Endothelial cell of umbilical vein (primary cell): ENCODE results near the gene SDR39U1. TPM values are rescaled to one million over a fixed set of nuclear protein-coding genes. Genes with fewer than 3 reads are reported as not detected.
"Not testable (repeated sequence)": the region's sequence is repeated elsewhere in the genome, so short reads cannot be mapped to it uniquely, and the experiment has no call there.

Experiments
- BruUV-seq: library from RNA; stranded (reverse); fragments of 400-500 nt; replicated peaks from 2 replicates; lab custom pipeline; 2021; lab: Mats Ljungman, UMichigan
- CTCF ChIA-PET: fragments of 300-600, 350-600 bp; sonication (Branson Sonifier 250); formaldehyde crosslinking; loops from one replicate; lab custom pipeline; 2021; ENCODE audit warnings: antibody characterized with exemption, inconsistent platforms; lab: Charles Lee
- POLR2A ChIA-PET: fragments of 300-600, 350-600 bp; sonication (Branson Sonifier 250); formaldehyde crosslinking; loops from one replicate; lab custom pipeline; 2021; ENCODE audit warnings: antibody characterized with exemption, inconsistent platforms; lab: Charles Lee
- DNase-seq: peaks from one replicate; pipeline ENCODE4 v3.0.0-alpha.2; 2011; ENCODE audit warnings: low read depth, low spot score
- FAIRE-seq: peaks from 2 replicates; lab custom pipeline; 2011; peaks lifted over from hg19 to GRCh38; lab: Jason Lieb, UNC
- H2AFZ ChIP-seq: 2 replicates; pipeline ENCODE4 v1.6.0; 2012; ENCODE audit warnings: low read depth, low read length, control low read depth, inconsistent platforms
- H3K27ac ChIP-seq: 2 replicates; pipeline ENCODE4 v1.5.1; 2011; ENCODE audit warnings: low read depth, mild to moderate bottlenecking, control low read depth, low read length, moderate library complexity; ENCODE audit not compliant: insufficient read depth
- H3K27me3 ChIP-seq, 2 experiments: 2 replicates each; pipeline versions ENCODE4 v1.6.0 to v1.6.1; 2011; ENCODE audit warnings: low read length in 2 of 2, mixed read lengths in 1 of 2; ENCODE audit not compliant: control insufficient read depth in 2 of 2, insufficient read depth in 2 of 2
- H3K36me3 ChIP-seq, 2 experiments: 2 replicates in 1 of 2; 3 replicates in 1 of 2; pipeline ENCODE4 v1.5.1; 2011; ENCODE audit warnings: low read length in 2 of 2, mild to moderate bottlenecking in 1 of 2, moderate library complexity in 1 of 2; ENCODE audit not compliant: control insufficient read depth in 2 of 2, insufficient read depth in 2 of 2; ENCODE audit errors: extremely low read depth in 1 of 2
- H3K4me1 ChIP-seq: 3 replicates; pipeline ENCODE4 v1.5.1; 2011; ENCODE audit warnings: mild to moderate bottlenecking, low read length; ENCODE audit not compliant: control insufficient read depth, insufficient read depth; ENCODE audit errors: extremely low read depth
- H3K4me2 ChIP-seq: 2 replicates; pipeline ENCODE4 v1.6.1; 2011; ENCODE audit warnings: low read length, control low read depth, mixed read lengths; ENCODE audit not compliant: insufficient read depth
- H3K4me3 ChIP-seq, 3 experiments: fragments of 200-600 bp in 1 of 3; sonication (generic), shearing (Covaris generic) in 1 of 3; replicated peaks in 1 of 3; 2 replicates each; pipeline ENCODE4 v1.5.1; 2011 to 2016; ENCODE audit warnings: control low read depth in 3 of 3, low read length in 3 of 3, mild to moderate bottlenecking in 2 of 3, inconsistent platforms in 1 of 3, low read depth in 1 of 3, moderate library complexity in 1 of 3; ENCODE audit not compliant: insufficient read depth in 1 of 3
- H3K79me2 ChIP-seq: 2 replicates; pipeline ENCODE4 v1.6.0; 2012; ENCODE audit warnings: low read length, inconsistent platforms; ENCODE audit not compliant: control insufficient read depth, insufficient read depth
- H3K9ac ChIP-seq: replicated peaks from 2 replicates; pipeline ENCODE3; 2011; ENCODE audit warnings: low read length, control low read depth; ENCODE audit not compliant: insufficient read depth; ENCODE audit errors: extremely low read depth
- H3K9me1 ChIP-seq: replicated peaks from 3 replicates; pipeline ENCODE4 v1.6.0; 2011; ENCODE audit warnings: mild to moderate bottlenecking, low read length; ENCODE audit not compliant: control insufficient read depth, insufficient read depth; ENCODE audit errors: extremely low read depth
- H3K9me3 ChIP-seq: replicated peaks from 2 replicates; pipeline ENCODE4 v1.5.1; 2012; ENCODE audit warnings: low read length, inconsistent platforms; ENCODE audit not compliant: control insufficient read depth, insufficient read depth
- H4K20me1 ChIP-seq: replicated peaks from 2 replicates; pipeline ENCODE3; 2011; ENCODE audit warnings: mild to moderate bottlenecking, low read length; ENCODE audit not compliant: control insufficient read depth, insufficient read depth; ENCODE audit errors: extremely low read depth
- CTCF ChIP-seq, 2 donors: IDR thresholded peaks; 1 replicate in 1 of 2; 2 replicates in 1 of 2; pipeline ENCODE4 v1.5.1; 2011; ENCODE audit warnings: low read length in 2 of 2, mild to moderate bottlenecking in 2 of 2, moderate library complexity in 2 of 2, control low read depth in 1 of 2, inconsistent platforms in 1 of 2, low read depth in 1 of 2; ENCODE audit not compliant: insufficient read depth in 1 of 2; ENCODE audit errors: extremely low read depth in 1 of 2
- EZH2 ChIP-seq: IDR thresholded peaks from 2 replicates; pipeline ENCODE4 v1.6.1; 2012; ENCODE audit warnings: borderline replicate concordance, low read depth, mild to moderate bottlenecking, moderate library complexity, low read length, inconsistent platforms; ENCODE audit not compliant: severe bottlenecking
- FOS ChIP-seq: IDR thresholded peaks from 2 replicates; pipeline ENCODE4 v1.6.1; 2011; ENCODE audit warnings: mild to moderate bottlenecking, low read length, moderate library complexity, borderline replicate concordance; ENCODE audit not compliant: insufficient read depth
- GATA2 ChIP-seq: IDR thresholded peaks from 2 replicates; pipeline ENCODE4 v1.7.0; 2011; ENCODE audit warnings: low read depth, mild to moderate bottlenecking, moderate library complexity, mixed read lengths, low read length; ENCODE audit not compliant: insufficient read length, insufficient read depth
- JUN ChIP-seq: IDR thresholded peaks from 2 replicates; pipeline ENCODE4 v1.6.1; 2011; ENCODE audit warnings: borderline replicate concordance, low read depth; ENCODE audit not compliant: insufficient read length, insufficient read depth
- MYC ChIP-seq: IDR thresholded peaks from one replicate; pipeline ENCODE4 v1.6.1; 2011; ENCODE audit warnings: mild to moderate bottlenecking, low read depth, low read length
- POLR2A ChIP-seq: IDR thresholded peaks from 2 replicates; pipeline ENCODE4 v1.6.1; 2012; ENCODE audit warnings: low read depth, mild to moderate bottlenecking, control low read depth, low read length
- POLR2AphosphoS5 ChIP-seq: IDR thresholded peaks from 2 replicates; pipeline ENCODE4 v1.6.1; 2012; ENCODE audit warnings: low read depth, mild to moderate bottlenecking, control low read depth, low read length, moderate library complexity; ENCODE audit not compliant: insufficient read depth
- dilution Hi-C: fragments of 300-500 bp; cut with MboI; formaldehyde crosslinking; loops from one replicate; pipeline ENCODE4 v1.15.0; 2019; ENCODE audit warnings: low sequenced_read_pairs; ENCODE audit not compliant: extremely low pct_ligation_motif_present
- intact Hi-C: fragments of 100-400 bp; cut with micrococcal nuclease; formaldehyde crosslinking; loops from one replicate; pipeline ENCODE4 v1.10.0; 2022
- polyA plus RNA-seq, 4 experiments: library from polyadenylated mRNA; depleted of rRNA in 3 of 4; stranded (reverse) in 3 of 4; unstranded in 1 of 4; fragments of >200 nt; gene quantifications; 2 replicates each; pipeline versions ENCODE4 v1.2.1 to v1.2.3, GENCODE V29; 2011 to 2012; ENCODE audit warnings: missing spikeins in 1 of 4
- total RNA-seq: library from RNA; stranded (reverse); gene quantifications from 2 replicates; pipeline ENCODE4 v1.2.3, GENCODE V29; 2021
- TF ChIP-seq, protein P1 (sequence below): IDR thresholded peaks from 2 replicates; pipeline ENCODE4 v1.6.1; 2011; ENCODE audit not compliant: insufficient read depth, insufficient read length

Gene SDR39U1
- total and polyA plus RNA-seq, 2 donors (not counting 3 experiments of a cell fraction or from before 2014, with no cell fraction given): 40.2 to 72.6 TPM

DNA sequence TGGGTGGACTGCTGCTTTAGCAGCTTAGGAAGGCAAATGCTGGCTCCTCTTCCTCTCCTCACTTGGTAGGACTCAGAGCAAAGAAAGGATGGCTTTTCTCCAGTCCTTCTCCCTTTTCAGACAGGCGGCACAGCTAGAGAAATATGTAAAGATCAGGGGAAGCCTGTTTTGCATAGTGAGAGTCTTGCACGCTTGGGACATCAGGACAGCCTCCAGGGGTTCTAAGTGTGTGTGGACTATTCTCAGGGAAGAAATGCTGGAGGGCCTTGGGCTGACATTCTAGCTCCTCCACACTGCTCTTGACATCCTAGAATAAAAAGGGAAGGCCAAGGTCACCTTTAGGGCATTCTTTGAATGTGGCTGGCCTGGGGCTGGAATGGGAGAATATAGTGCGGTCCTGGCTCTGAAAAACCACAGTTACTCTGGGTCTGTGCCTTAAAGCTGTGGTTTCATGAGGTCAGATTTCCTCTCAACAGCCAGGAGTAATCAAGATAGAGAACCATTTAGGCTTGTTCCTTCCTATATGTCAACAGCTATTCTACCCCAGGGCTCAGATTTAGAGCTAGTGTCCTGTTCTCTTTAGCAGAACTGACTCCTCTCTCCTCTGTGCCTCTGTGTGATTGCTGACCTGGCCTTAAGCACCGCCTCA lies 41.2 kb upstream of the SDR39U1 start:
- Histone ChIP-seq H3K27me3 (no peaks in the 10 kb centered on the region), H3K4me1 (no peaks in the 10 kb centered on the region), H3K79me2 (no peaks in the 10 kb centered on the region), H3K9me1 (no peaks in the 10 kb centered on the region), H3K9me3 (no peaks in the 10 kb centered on the region), H3K9ac (no peak overlapping the region), H3K4me3 (no peak overlapping the region), H2AFZ (no peak overlapping the region), H4K20me1 (no peaks in the 10 kb centered on the region), H3K27ac (no peak overlapping the region), H3K4me2 (no peak overlapping the region), H3K36me3 (no peaks in the 10 kb centered on the region)
- no peak for FAIRE-seq
- no TSS peak for BruUV-seq
- CTCF ChIA-PET: no interaction called here
- POLR2A ChIA-PET: no interaction called here
- dilution Hi-C loops (no loop called here), intact Hi-C loops (no loop called here)
- no peak for DNase-seq
- TF ChIP-seq POLR2AphosphoS5: no peak
- TF ChIP-seq FOS: no peak
- TF ChIP-seq, protein P1, sequence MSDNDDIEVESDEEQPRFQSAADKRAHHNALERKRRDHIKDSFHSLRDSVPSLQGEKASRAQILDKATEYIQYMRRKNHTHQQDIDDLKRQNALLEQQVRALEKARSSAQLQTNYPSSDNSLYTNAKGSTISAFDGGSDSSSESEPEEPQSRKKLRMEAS: no peak
- no peak for TF ChIP-seq JUN
- no peak for TF ChIP-seq MYC
- TF ChIP-seq EZH2: no peak
- no peak for TF ChIP-seq POLR2A
- no peak for TF ChIP-seq GATA2
- TF ChIP-seq CTCF (IDR thresholded peaks at IDR 0.05; ENCODE audit: extremely low read depth in 1 of 2, insufficient read depth in 1 of 2, low read depth in 1 of 2, low read length in 2 of 2): no peak

- CTCF ChIA-PET, H4K20me1 ChIP-seq, POLR2A ChIA-PET, H3K27me3 ChIP-seq, FAIRE-seq, intact Hi-C loops, H3K9me1 ChIP-seq, H3K27ac ChIP-seq, dilution Hi-C loops, H3K9me3 ChIP-seq, H3K4me2 ChIP-seq, DNase-seq, BruUV-seq, H3K9ac ChIP-seq, H3K4me1 ChIP-seq, H3K4me3 ChIP-seq, H3K79me2 ChIP-seq, H3K36me3 ChIP-seq, H2AFZ ChIP-seq: not testable (repeated sequence)
Measured at GRCh38 chr14:24482699-24483303, 40.2 kb upstream of the SDR39U1 start.
